A549 (cell line): ENCODE measurements around the gene ARID1B.

Experiments
- BHLHE40 ChIP-seq: IDR thresholded peaks from 2 replicates; pipeline ENCODE4 v1.6.1; 2012; ENCODE audit warnings: low read depth, low read length, inconsistent platforms
- CTCF ChIP-seq: fragments of >200 bp; sonication (Bioruptor Twin); formaldehyde crosslinking; IDR thresholded peaks from 3 replicates; pipeline ENCODE4 v1.5.1; 2016
- MAFK ChIP-seq: fragments of 450-650 bp; IDR thresholded peaks from 2 replicates; pipeline ENCODE4 v1.6.1; 2014; ENCODE audit not compliant: partially characterized antibody
- NR3C1 ChIP-seq: fragments of >200 bp; sonication (Bioruptor Twin); formaldehyde crosslinking; IDR thresholded peaks from 3 replicates; pipeline ENCODE4 v1.6.1; 2017
- POLR2A ChIP-seq: IDR thresholded peaks from 2 replicates; pipeline ENCODE4 v1.6.1; 2012; ENCODE audit warnings: mild to moderate bottlenecking, low read length
- SMC3 ChIP-seq: fragments of >200 bp; sonication (Bioruptor Twin); formaldehyde crosslinking; IDR thresholded peaks from 3 replicates; pipeline ENCODE4 v1.6.1; 2018; ENCODE audit warnings: inconsistent platforms
- TF ChIP-seq, protein P1 (sequence below): IDR thresholded peaks from 2 replicates; pipeline ENCODE4 v1.6.1; 2012

- TF ChIP-seq CTCF, result no peak
- TF ChIP-seq NR3C1, result no peak
- no peak for TF ChIP-seq MAFK
- TF ChIP-seq, protein P1, sequence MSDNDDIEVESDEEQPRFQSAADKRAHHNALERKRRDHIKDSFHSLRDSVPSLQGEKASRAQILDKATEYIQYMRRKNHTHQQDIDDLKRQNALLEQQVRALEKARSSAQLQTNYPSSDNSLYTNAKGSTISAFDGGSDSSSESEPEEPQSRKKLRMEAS, result no peak
- TF ChIP-seq BHLHE40, result no peak
- TF ChIP-seq POLR2A, result no peak
- TF ChIP-seq SMC3, result no peak
These were observed 278.7 kb downstream of the ARID1B start for GRCh38 chr6:157055863-157056262.
